GM19025 (cell line): ENCODE data around the gene CTF1.
A peak's percentile ranks its signal among the peaks of the same experiment; 100 is the strongest.
"Not testable (repeated sequence)": the region's sequence is repeated elsewhere in the genome, so short reads cannot be mapped to it uniquely, and the experiment has no call there.

ENCODE experiments used
- ATAC-seq: cut with Tn5 transposase; IDR thresholded peaks from one replicate; pipeline ENCODE4 v1.9.1; 2021; ENCODE audit warnings: mild to moderate bottlenecking, low read depth, moderate library complexity; ENCODE audit not compliant: unreplicated experiment

The CTF1 gene

GRCh38 chr16:30927789-30928378 is 31.5 kb downstream of the CTF1 start:
- no peak for ATAC-seq

DNA sequence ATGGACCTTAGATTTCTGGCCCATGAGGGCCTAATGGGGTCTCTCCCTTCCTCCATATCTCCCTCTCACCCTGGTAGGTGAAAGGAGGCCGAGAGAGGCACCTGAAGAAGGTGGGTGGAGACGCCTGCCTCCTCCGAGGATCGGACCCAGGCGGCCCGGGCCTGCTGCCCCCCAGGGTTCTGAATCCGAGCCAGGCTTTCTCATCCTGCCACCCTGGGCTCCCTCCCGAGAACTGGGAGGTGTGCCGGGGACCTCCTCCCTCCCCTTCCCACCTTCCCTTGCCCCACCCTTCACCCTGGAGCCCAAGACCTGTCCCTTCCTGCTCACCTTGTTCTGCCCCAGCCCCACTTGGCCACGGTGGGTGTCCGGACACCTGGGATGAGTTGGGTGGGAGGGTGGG is 32.0 kb downstream of the CTF1 start:
- ATAC-seq, result no peak

DNA sequence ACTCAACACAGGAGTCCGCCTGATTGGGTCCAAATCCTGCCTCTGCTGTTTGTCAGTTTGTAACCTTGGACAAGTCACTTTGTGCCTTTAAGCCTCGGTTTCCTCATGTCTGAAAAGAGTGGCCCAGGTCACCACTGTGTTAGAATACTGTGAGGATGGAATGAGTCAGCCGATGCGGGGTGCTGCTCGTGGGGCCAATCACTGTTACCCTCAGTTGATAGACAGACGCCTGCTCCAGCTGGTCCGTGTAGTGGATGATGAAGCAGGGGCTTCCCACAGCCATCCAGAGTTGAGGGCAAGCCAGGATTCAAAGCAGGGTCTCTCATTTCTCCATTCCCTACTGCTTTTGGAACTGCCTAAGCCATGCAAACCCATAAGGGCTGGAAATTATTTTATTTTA is 32.8 kb downstream of the CTF1 start:
- ATAC-seq, result no peak

GRCh38 chr16:30930160-30930571 is 33.8 kb downstream of the CTF1 start:
- no peak for ATAC-seq

- ATAC-seq, result no peak
Observed at GRCh38 chr16:30931068-30931650, 34.7 kb downstream of the CTF1 start.

DNA sequence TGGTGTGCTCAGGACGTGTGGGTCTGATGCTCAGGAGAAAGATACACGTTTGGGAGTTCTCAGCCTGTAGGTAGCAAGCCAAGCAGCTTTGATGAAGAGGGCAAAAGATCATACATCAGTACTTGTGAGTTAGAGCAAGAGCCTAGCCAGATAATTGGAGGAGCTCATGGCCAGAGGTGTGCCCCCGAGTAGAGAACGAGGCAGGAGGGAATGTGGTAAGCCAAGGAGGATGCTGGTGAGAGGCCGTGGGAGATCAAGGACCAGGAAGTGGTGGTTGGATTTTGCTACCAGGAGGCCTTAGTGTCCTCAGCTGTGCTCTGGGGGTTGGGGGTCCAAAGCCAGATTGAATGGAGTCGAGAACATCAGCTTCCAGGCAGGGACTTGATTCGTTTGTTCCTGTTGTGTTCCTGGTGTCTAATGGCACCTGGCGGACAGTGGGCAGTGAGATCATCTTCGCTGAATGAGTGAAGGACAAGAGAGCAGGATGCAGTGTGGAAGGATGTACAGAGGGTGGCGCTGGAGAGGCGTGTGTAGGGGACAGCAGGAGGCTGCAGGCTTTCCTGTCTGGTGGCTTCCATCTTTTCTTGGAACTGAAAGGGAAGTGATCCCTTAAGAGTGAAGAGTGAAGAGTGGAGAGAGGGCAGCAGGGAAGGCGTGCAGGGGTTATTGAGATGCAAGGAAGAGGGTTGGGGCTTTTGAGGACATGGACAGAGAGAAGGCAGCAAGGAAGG is 38.6 kb downstream of the CTF1 start:
- ATAC-seq, result no peak

GRCh38 chr16:30937692-30938091 is 41.3 kb downstream of the CTF1 start:
- no peak for ATAC-seq

DNA sequence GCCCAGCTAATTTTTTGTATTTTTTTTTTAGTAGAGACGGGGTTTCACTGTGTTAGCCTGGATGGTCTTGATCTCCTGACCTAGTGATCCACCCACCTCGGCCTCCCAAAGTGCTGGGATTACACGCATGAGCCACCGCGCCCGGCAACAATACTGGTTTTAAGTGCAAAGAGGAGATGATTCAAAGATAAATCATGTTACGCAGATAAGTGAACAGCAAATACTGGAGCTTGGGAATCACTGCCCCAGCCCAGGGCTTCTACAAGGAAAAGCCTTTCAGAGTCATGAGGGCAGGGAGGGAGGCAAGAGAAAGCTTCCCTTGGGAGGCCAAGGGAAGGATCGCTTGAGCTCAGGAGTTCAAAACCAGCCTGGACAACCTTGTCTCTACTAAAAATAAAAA is 43.2 kb downstream of the CTF1 start:
- not testable (repeated sequence) for ATAC-seq

GRCh38 chr16:30941600-30942425 is 45.4 kb downstream of the CTF1 start:
- ATAC-seq, result peak; percentile 87

- ATAC-seq, result no peak
Observed at GRCh38 chr16:30942426-30942806, 46.0 kb downstream of the CTF1 start.

DNA sequence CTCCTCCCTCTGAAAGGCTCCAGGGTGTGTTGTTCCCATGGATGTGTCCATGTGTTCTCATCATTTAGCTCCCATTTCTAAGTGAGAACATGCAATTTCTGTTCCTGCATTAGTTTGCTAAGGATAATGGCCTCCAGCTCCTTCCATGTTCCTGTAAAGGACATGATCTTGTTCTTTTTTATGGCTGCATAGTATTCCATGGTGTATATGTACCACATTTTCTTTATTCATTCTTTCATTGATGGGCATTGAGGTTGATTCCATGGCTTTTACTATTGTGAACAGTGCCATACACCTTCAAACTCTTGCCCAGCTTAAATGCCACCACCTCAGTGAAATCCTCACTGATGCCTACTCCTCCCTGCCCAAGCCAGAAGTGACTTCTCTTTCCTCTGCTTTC is 47.9 kb downstream of the CTF1 start:
- ATAC-seq, result no peak

GRCh38 chr16:30946671-30947540 is 50.5 kb downstream of the CTF1 start:
- ATAC-seq, result no peak

DNA sequence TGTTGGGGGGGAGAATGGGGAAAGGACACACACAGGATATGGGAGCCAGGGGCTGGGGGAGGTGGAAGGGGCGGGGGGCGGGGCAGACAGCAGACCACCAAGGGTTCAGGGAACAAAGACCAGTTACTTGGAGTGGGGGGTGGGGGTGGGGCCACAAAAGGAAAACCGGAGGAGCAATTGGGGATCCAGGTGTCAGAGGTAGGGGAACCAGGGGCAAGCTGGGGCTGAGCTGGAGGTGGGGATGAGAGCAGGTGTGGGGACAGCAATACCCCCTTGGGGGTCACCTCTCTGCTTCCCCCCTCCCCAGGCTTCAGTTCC is 51.1 kb downstream of the CTF1 start:
- ATAC-seq, result no peak

DNA sequence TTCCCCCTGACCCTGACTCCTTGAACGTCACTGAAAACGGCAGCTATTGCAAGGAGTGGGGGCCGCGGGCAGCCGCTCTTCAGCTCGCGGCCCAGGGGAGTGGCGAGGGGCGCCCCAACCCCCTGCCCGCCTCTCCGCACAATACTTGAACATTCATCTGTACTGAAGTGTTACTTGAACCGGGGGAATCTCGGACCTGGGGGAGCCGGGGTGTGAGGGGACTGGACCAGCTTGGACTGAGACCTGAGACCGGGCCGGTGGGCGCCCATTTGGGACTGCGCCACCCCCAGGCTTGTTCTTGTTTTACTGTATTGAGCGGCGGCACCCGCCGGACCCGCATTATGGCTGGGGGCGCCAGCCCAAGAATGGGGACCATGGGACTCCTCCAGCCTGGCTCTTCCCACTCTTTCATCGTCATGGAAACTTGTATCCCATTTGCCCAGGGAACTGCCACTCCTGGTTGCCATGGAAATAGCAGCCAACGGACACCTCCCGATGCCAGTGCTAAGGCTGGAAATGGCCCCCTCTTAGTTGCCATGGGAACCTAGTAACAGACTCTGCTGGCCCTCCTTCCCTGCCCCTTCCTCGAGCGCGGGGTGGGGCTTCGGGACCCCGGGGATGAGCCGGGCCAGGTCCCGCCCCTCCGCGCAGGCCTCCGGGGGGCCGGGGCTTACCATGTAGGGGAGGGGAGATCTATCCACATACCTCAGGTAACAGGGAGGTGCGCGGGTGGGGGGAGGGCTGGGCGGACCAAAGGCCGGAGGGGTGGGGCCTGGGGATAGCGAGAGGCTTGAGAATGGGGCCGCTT is 51.6 kb downstream of the CTF1 start:
- ATAC-seq, result no peak

DNA sequence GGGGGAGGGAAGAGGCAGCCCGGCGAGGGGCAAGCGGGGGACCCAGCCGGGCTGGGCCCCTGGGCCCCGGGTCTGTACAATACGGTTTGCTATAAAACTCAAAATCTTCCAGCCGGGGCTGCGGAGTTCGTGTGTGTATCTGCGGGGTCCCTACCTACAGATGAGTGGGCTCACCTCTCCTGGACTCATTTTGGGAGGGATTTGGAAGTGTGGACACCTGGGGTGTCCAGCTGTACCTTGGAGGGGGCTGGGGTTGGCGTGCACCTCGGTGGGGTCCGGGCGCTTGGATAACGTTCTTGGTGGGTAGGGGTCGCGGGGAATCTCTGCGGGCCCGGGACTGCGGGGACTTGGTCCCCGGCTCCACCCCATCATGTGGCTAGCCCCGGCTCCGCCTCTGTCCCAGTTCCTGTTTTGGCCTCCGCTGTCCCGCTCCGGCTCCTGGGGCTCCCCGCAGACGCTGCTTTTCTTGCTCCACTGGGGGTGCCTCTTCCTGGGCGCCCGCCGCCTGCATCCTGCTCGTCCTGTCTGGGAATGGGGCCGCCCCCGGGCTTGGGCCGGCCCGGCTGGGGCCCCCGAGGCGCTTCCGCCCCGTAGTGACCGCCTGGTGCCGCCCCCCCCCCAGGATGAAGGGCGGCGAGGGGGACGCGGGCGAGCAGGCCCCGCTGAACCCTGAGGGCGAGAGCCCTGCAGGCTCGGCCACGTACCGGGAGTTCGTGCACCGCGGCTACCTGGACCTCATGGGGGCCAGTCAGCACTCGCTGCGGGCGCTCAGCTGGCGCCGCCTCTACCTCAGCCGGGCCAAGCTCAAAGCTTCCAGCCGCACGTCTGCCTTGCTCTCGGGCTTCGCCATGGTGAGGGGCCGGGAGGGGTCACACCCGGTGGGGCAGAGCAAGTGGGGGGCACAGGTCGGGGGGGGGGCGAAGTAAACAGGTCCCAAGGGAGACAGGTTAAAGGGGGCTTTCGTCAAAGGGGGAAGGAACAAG is 52.5 kb downstream of the CTF1 start, which contains the start of gene ORAI3:
TSS of gene ORAI3 (plus strand) at position 402 of the 983 bp plus-strand sequence. CDS start at position 624, 222 bp downstream.
- peak; percentile 67 for ATAC-seq

DNA sequence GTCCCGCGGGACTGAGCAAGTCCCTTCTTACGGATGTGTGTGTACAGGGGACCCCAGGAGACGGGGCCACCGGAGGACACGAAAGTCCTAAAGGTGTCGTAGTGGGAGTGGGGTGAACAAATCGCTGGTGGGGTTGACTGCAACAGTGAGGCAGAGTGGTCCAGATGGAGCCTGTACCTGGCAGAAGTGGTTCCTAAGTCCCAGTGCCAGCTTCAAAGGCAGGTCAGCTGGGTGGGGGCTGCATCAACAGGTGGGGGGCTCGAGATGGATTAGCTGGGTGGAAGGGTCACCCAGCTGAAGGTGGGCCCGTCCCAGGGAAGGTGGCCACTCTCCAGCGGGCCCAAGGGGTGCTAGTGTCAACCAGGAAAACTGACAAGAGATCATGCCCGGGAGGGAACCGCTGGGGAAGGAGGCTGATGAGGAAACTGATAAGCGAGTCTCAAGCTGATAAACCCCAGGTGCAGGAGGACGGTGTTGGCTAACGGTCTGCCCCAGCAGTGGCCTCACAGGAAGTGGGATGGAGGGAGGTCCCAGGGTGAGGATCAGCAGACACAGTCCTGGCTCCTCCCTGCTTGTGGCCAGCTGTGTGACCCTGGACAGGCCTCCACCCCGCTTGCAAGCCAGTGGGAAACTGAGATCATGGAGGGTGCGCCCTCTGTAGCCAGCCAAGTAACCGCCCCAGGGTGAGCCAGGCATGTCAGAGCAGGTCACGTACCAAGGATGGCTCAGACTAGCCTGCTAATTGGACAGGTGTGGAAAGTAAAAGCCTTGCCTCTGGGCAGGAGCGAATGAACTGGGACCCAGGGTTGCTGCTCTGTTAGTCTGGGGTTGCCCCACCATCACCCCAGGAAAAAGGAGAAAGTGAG is 53.5 kb downstream of the CTF1 start:
- ATAC-seq, result no peak

GRCh38 chr16:30950516-30951065 is 54.2 kb downstream of the CTF1 start:
- ATAC-seq, result no peak
